ENCODE data around the gene ARL16.
A peak's percentile ranks its signal among the peaks of the same experiment; 100 is the strongest.

Gene ARL16

DNA sequence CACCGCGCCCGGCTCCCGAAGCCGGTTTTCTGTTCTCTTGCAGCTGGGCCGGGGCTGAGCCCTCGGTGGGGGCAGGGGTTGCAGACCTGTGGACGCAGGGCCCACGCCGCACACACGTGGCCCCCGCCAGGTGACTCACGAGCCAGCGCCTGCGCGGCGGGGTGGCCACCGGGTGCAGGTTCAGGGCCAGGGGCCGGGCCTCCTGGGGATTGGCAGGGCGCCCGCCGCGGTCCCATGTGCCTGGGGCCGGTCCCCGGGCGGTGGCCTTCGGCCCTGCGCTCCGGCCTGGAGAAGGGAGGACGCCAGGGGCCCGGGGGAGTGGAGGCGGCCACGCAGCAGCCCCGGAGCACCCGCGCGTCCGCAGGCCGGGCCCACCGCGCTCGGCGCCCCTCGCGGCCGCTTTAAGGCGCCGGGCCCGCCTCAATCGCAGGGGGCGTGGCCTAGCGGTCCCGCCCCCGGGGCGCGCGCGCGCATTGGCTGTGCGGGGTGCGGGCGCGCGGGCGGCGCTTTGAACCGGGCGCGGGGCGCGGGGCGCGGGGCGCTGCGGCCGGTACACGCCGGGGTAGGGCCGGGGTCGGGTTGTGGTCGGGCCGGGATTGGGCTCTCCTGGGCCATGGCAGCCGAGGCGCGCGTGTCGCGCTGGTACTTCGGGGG, 28.3 kb upstream of the ARL16 start, which contains the start of gene SLC25A10:
TSS of gene SLC25A10 (plus strand) at position 471 of the 654 bp plus-strand sequence. CDS start at position 614, 143 bp downstream.
- TF ChIP-seq NFIC (IDR thresholded peaks at IDR 0.05) (peak; percentile 83), TAF1 (IDR thresholded peaks at IDR 0.05; ENCODE audit: low read depth) (no peak), CREB1 (IDR thresholded peaks at IDR 0.05; ENCODE audit: low read depth) (peak; percentile 20; the same call in 1 of the 2 replicates), TCF12 (IDR thresholded peaks at IDR 0.05; ENCODE audit: low read depth) (peak; percentile 67), ZBTB7A (IDR thresholded peaks at IDR 0.05; ENCODE audit: low read depth) (no peak), FOXM1 (IDR thresholded peaks at IDR 0.05; ENCODE audit: borderline replicate concordance, low read depth) (no peak), EGR1 (IDR thresholded peaks at IDR 0.05) (no peak), TEAD4 (IDR thresholded peaks at IDR 0.05) (peak; percentile 40), EP300 (IDR thresholded peaks at IDR 0.05; ENCODE audit: borderline replicate concordance) (no peak), YY1 (IDR thresholded peaks at IDR 0.05; ENCODE audit: low read depth) (no peak), CEBPB (IDR thresholded peaks at IDR 0.05) (no peak)
- TF ChIP-seq, protein P1, sequence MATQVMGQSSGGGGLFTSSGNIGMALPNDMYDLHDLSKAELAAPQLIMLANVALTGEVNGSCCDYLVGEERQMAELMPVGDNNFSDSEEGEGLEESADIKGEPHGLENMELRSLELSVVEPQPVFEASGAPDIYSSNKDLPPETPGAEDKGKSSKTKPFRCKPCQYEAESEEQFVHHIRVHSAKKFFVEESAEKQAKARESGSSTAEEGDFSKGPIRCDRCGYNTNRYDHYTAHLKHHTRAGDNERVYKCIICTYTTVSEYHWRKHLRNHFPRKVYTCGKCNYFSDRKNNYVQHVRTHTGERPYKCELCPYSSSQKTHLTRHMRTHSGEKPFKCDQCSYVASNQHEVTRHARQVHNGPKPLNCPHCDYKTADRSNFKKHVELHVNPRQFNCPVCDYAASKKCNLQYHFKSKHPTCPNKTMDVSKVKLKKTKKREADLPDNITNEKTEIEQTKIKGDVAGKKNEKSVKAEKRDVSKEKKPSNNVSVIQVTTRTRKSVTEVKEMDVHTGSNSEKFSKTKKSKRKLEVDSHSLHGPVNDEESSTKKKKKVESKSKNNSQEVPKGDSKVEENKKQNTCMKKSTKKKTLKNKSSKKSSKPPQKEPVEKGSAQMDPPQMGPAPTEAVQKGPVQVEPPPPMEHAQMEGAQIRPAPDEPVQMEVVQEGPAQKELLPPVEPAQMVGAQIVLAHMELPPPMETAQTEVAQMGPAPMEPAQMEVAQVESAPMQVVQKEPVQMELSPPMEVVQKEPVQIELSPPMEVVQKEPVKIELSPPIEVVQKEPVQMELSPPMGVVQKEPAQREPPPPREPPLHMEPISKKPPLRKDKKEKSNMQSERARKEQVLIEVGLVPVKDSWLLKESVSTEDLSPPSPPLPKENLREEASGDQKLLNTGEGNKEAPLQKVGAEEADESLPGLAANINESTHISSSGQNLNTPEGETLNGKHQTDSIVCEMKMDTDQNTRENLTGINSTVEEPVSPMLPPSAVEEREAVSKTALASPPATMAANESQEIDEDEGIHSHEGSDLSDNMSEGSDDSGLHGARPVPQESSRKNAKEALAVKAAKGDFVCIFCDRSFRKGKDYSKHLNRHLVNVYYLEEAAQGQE (IDR thresholded peaks at IDR 0.05; ENCODE audit: low read depth), result no peak
- TF ChIP-seq, protein P2, sequence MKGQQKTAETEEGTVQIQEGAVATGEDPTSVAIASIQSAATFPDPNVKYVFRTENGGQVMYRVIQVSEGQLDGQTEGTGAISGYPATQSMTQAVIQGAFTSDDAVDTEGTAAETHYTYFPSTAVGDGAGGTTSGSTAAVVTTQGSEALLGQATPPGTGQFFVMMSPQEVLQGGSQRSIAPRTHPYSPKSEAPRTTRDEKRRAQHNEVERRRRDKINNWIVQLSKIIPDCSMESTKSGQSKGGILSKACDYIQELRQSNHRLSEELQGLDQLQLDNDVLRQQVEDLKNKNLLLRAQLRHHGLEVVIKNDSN (IDR thresholded peaks at IDR 0.05), result peak; percentile 87
- TF ChIP-seq, protein P3, sequence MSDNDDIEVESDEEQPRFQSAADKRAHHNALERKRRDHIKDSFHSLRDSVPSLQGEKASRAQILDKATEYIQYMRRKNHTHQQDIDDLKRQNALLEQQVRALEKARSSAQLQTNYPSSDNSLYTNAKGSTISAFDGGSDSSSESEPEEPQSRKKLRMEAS (IDR thresholded peaks at IDR 0.05), result peak; percentile 98

DNA sequence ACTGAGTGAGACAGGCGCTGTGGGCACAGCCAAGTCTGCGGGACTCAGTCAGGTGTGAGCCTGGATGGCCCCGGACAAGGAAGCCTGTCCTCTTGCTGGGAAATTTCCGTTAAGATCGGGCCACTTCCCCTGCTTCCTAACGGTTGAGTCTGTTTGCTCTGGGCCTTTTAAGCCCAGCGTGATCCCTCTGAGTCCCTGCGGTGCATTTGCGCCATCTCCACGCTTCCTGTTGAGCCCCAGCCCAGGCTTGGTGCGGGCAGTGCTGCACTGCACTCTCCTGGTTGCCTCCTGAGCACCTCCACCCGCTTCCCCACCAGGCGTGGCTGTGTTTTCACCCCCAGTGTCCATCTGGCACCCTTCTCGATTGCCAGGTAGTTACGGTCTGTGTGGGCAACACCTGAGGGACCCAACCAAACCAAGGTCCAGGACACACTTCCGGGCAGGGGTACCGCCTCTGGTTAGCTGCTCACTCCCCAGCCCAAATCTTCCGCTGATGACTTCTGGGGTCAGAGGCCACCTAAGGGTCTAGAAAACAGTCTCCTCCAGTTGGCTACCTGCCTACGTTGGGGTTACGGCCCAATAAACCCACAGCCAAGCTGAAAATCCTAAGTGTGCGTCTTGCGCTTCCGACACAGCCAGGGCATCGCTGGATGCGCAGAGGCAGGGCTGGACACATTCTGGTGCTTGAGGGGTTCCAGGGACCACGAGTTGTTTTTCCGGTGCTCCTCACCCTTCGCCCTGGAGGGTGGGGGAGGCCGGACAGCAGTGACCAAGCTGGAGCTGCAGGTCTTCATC, 27.1 kb upstream of the ARL16 start:
- TF ChIP-seq TCF12 (IDR thresholded peaks at IDR 0.05; ENCODE audit: low read depth) (no peak), CEBPB (IDR thresholded peaks at IDR 0.05) (no peak), TAF1 (IDR thresholded peaks at IDR 0.05; ENCODE audit: low read depth) (0 out of 2 replicates have a peak, but pooled peaks have one; percentile 3), ZBTB7A (IDR thresholded peaks at IDR 0.05; ENCODE audit: low read depth) (0 out of 2 replicates have a peak, but pooled peaks have one; percentile 44), FOXM1 (IDR thresholded peaks at IDR 0.05; ENCODE audit: borderline replicate concordance, low read depth) (no peak)
- TF ChIP-seq, protein P3 (IDR thresholded peaks at IDR 0.05), result 0 out of 2 replicates have a peak, but pooled peaks have one; percentile 10

DNA sequence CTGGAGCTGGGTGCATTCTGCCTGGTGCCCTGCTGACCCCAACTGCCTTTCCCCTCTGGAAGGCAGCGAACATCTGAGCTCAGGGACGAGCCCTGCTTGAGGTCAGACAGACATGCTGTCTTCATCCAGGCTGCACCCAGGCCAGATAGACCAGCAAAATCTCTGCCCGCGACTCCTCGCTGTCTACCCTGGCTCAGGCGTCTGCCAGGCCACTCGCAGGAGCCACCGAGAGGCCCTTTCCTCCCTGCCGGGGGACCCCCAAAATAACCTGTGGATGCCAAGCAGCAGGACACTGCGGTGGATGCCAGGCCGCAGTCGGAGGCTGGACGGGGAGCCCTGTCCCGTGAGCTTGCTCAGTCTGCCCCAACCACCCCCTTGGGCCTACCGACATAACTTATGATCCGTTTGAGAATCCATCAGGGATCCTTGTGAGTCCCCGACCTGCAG, 25.2 kb upstream of the ARL16 start:
- TF ChIP-seq TAF1 (IDR thresholded peaks at IDR 0.05; ENCODE audit: low read depth) (no peak), YY1 (IDR thresholded peaks at IDR 0.05; ENCODE audit: low read depth) (no peak), EGR1 (IDR thresholded peaks at IDR 0.05) (no peak), EP300 (IDR thresholded peaks at IDR 0.05; ENCODE audit: borderline replicate concordance) (no peak), TCF12 (IDR thresholded peaks at IDR 0.05; ENCODE audit: low read depth) (no peak), CEBPB (IDR thresholded peaks at IDR 0.05) (no peak), RAD21 (IDR thresholded peaks at IDR 0.05; ENCODE audit: low read depth) (no peak), NFIC (IDR thresholded peaks at IDR 0.05) (no peak)
- TF ChIP-seq, protein P2 (IDR thresholded peaks at IDR 0.05), result no peak
- TF ChIP-seq, protein P3 (IDR thresholded peaks at IDR 0.05), result no peak

DNA sequence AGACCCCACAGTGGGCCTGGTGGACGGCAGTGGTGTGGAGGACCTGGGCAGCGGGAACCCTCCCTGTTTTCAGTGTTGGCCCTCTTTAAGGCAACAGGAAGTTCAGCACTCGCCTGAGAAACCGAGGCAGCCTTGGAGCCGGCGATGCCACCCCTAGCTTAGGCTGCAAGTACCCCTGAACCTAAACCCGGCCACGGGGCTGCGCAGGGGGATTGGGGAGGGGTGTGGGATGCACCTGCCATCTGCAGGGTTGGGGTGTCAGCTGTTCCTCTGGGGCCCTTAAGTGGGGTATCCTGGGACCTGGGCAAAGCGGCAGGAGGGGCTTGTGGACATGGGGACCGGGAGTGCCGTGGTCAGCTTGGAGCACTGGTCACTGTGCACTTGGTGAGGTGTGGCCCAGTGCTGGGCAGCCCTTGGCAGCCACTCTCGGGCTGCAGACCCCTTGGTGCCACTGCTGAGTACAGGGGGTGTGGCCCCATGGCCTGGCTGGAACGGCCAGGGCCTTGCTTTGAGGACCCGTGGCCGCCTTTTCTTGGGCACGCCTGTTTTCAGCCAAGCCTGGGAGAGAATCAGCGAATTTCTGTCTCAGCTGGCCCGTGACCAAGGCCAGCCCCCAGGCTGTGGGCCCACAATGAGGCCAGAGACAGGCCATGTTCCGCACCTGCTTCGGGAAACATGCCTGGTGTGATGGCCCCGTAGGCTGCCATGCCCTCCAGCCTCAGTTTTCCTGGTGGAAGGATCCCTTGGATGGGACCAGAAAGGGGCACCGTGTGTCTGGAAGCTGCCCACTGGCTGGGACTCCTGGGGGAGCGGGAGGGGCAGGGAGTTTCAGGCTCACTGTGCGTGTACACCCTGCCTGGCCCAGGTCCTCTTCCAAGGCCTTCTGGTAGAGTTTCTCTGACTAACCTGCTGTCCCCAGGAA, 24.4 kb upstream of the ARL16 start:
- TF ChIP-seq YY1 (IDR thresholded peaks at IDR 0.05; ENCODE audit: low read depth), result no peak

DNA sequence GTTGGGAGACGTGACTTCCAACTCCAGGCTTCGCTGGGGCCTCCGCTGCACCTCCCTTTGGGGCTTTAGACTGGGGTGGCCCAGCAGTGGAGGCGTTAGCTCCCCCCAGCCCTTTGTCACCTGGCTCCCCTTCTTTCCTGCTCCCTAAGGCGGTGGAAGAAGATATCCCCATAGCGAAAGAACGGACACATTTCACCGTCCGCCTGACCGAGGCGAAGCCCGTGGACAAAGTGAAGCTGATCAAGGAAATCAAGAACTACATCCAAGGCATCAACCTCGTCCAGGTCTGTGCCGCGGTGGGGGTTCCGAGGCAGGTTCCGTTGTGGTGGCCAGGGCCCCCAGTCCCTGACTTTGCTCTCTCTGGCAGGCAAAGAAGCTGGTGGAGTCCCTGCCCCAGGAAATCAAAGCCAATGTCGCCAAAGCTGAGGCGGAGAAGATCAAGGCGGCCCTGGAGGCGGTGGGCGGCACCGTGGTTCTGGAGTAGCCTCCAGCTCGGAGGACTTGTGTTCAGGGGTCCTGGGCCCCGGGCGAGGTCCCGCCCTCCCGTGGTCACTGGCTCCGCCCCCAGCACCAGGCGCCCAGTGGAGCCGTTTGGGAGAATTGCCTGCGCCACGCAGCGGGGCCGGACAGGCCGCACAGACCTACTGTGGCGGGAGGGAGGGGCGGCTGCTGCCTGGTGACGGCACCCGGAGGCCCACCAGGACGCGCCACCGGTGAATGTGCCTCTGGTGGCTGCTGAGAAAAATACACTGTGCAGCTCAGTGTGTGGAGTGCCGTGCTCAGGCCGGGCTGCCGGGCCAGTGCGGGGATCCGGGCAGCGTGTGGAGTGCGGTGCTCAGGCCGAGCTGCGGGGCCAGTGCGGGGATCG, 23.4 kb upstream of the ARL16 start:
- TF ChIP-seq, protein P1 (IDR thresholded peaks at IDR 0.05; ENCODE audit: low read depth), result no peak
- TF ChIP-seq YY1 (IDR thresholded peaks at IDR 0.05; ENCODE audit: low read depth), result no peak
- no peak for TF ChIP-seq TEAD4 (IDR thresholded peaks at IDR 0.05)
- TF ChIP-seq, protein P3 (IDR thresholded peaks at IDR 0.05), result no peak
- TF ChIP-seq EP300 (IDR thresholded peaks at IDR 0.05; ENCODE audit: borderline replicate concordance), result no peak
- no peak for TF ChIP-seq TAF1 (IDR thresholded peaks at IDR 0.05; ENCODE audit: low read depth)
- TF ChIP-seq FOXM1 (IDR thresholded peaks at IDR 0.05; ENCODE audit: borderline replicate concordance, low read depth), result no peak
- TF ChIP-seq, protein P2 (IDR thresholded peaks at IDR 0.05), result no peak
- no peak for TF ChIP-seq NFIC (IDR thresholded peaks at IDR 0.05)
- TF ChIP-seq CREB1 (IDR thresholded peaks at IDR 0.05; ENCODE audit: low read depth), result no peak
- no peak for TF ChIP-seq RAD21 (IDR thresholded peaks at IDR 0.05; ENCODE audit: low read depth)
- TF ChIP-seq TCF12 (IDR thresholded peaks at IDR 0.05; ENCODE audit: low read depth), result no peak
- no peak for TF ChIP-seq CEBPB (IDR thresholded peaks at IDR 0.05)
- no peak for TF ChIP-seq EGR1 (IDR thresholded peaks at IDR 0.05)
- TF ChIP-seq ZBTB7A (IDR thresholded peaks at IDR 0.05; ENCODE audit: low read depth), result no peak
